HepG2 (cell line): ENCODE measurements around the gene TFPI. TPM values are rescaled to one million over a fixed set of nuclear protein-coding genes. Genes with fewer than 3 reads are reported as not detected.

Experiments
- ATF4 ChIP-seq, 2 experiments: fragments of 450-650 bp in 1 of 2; sonication (generic) in 1 of 2; formaldehyde crosslinking; IDR thresholded peaks; 2 replicates each; pipeline versions ENCODE4 v1.5.0 to v1.8.0; 2020 to 2022; ENCODE audit warnings: mild to moderate bottlenecking in 1 of 2, missing genetic modification reagents in 1 of 2
- CHD2 ChIP-seq: IDR thresholded peaks from 2 replicates; pipeline ENCODE4 v1.6.1; 2011; ENCODE audit warnings: low read depth, low read length, improper control_type of control experiment
- ESRRA ChIP-seq: sonication (generic); formaldehyde crosslinking; IDR thresholded peaks from 2 replicates; pipeline ENCODE4 v1.5.1; 2020; ENCODE audit warnings: mild to moderate bottlenecking, low read depth, missing genetic modification reagents
- FOSL2 ChIP-seq: sonication (generic); formaldehyde crosslinking; IDR thresholded peaks from 2 replicates; pipeline ENCODE4 v1.4.0; 2020; ENCODE audit warnings: missing genetic modification reagents
- FOXK1 ChIP-seq: sonication (generic); formaldehyde crosslinking; IDR thresholded peaks from 2 replicates; pipeline ENCODE4 v1.4.0; 2020; ENCODE audit warnings: low read depth, missing genetic modification reagents, borderline replicate concordance
- HDAC2 ChIP-seq: sonication (generic); formaldehyde crosslinking; IDR thresholded peaks from 2 replicates; pipeline ENCODE4 v1.4.0; 2020; ENCODE audit warnings: missing genetic modification reagents
- HHEX ChIP-seq: IDR thresholded peaks from 2 replicates; pipeline ENCODE4 v1.6.1; 2016; ENCODE audit warnings: control low read depth
- HMG20B ChIP-seq: conservative IDR thresholded peaks from 2 replicates; pipeline ENCODE4 v1.6.1; 2016; ENCODE audit warnings: missing genetic modification reagents, missing compliant biosample characterization
- HNF4A ChIP-seq: sonication (generic); formaldehyde crosslinking; IDR thresholded peaks from 2 replicates; pipeline ENCODE4 v1.4.0; 2020; ENCODE audit warnings: missing genetic modification reagents
- HNRNPUL1 ChIP-seq: fragments of 200-400 bp; formaldehyde crosslinking; IDR thresholded peaks from 2 replicates; pipeline ENCODE4 v1.6.1; 2017; ENCODE audit warnings: low read depth, mild to moderate bottlenecking, low read length, moderate library complexity
- HOMEZ ChIP-seq: IDR thresholded peaks from 2 replicates; pipeline ENCODE4 v1.6.1; 2016; ENCODE audit warnings: low read depth
- IRX3 ChIP-seq: sonication (generic); formaldehyde crosslinking; IDR thresholded peaks from 2 replicates; pipeline ENCODE4 v1.8.1; 2023; ENCODE audit warnings: mild to moderate bottlenecking, low read depth, missing genetic modification reagents, borderline replicate concordance
- KLF12 ChIP-seq: sonication (generic); formaldehyde crosslinking; IDR thresholded peaks from 2 replicates; pipeline ENCODE4 v1.4.0; 2020; ENCODE audit warnings: missing genetic modification reagents, borderline replicate concordance
- PHF21A ChIP-seq: sonication (generic); formaldehyde crosslinking; IDR thresholded peaks from 2 replicates; pipeline ENCODE4 v1.5.0; 2020; ENCODE audit warnings: mild to moderate bottlenecking, missing genetic modification reagents
- POLR2AphosphoS5 ChIP-seq: IDR thresholded peaks from 2 replicates; pipeline ENCODE4 v1.6.1; 2012; ENCODE audit warnings: low read depth, low read length
- TCF12 ChIP-seq, 2 experiments: fragments of 450-650 bp in 1 of 2; sonication (generic) in 1 of 2; formaldehyde crosslinking in 1 of 2; IDR thresholded peaks; 2 replicates each; pipeline versions ENCODE4 v1.6.1 to v1.8.0; 2017 to 2022; ENCODE audit warnings: antibody characterized with exemption in 1 of 2, mild to moderate bottlenecking in 1 of 2, missing genetic modification reagents in 1 of 2, moderate library complexity in 1 of 2
- TCF7 ChIP-seq: sonication (generic); IDR thresholded peaks from 2 replicates; pipeline ENCODE4 v1.6.1; 2016; ENCODE audit warnings: antibody characterized with exemption, low read depth
- ZNF567 ChIP-seq: sonication (generic); formaldehyde crosslinking; IDR thresholded peaks from 2 replicates; pipeline ENCODE4 v1.8.1; 2023; ENCODE audit warnings: mild to moderate bottlenecking, missing genetic modification reagents, borderline replicate concordance
- ZNF609 ChIP-seq: sonication (generic); formaldehyde crosslinking; IDR thresholded peaks from 2 replicates; pipeline ENCODE4 v1.4.0; 2020; ENCODE audit warnings: mild to moderate bottlenecking, missing genetic modification reagents, borderline replicate concordance
- ZNF710 ChIP-seq: sonication (generic); formaldehyde crosslinking; IDR thresholded peaks from 2 replicates; pipeline ENCODE4 v1.5.0; 2020; ENCODE audit warnings: mild to moderate bottlenecking, missing genetic modification reagents, borderline replicate concordance
- polyA plus RNA-seq, 8 experiments: library from polyadenylated mRNA; depleted of rRNA in 3 of 8; stranded (reverse) in 7 of 8; unstranded in 1 of 8; fragments of >200 nt; fragmentation: Illumina TruSeq in 4 of 8; extraction: Trizol in 4 of 8; gene quantifications; 2 replicates each; pipeline versions ENCODE4 v1.2.1 to v1.2.3, GENCODE V29; 2011 to 2016; ENCODE audit warnings: low read depth in 4 of 8, missing spikeins in 1 of 8, mixed read lengths in 1 of 8; ENCODE audit not compliant: insufficient read depth in 1 of 8
- total RNA-seq, 5 experiments: library from RNA; depleted of rRNA; stranded (reverse); fragments of >200 nt; fragmentation: Illumina TruSeq; extraction: Trizol; gene quantifications; 2 replicates each; pipeline ENCODE4 v1.2.3, GENCODE V29; 2016; ENCODE audit warnings: low read depth in 1 of 5

Gene TFPI
- total and polyA plus RNA-seq, 2 of the 13 experiments (the other 11 are each of a cell fraction or from before 2014, with no cell fraction given): 301 to 436 TPM

- TF ChIP-seq HDAC2 (peak; percentile 84), ZNF710 (CRISPR knock-in tag) (peak; percentile 68; the same call in 1 of the 2 replicates), ESRRA (CRISPR knock-in tag) (no peak), PHF21A (peak; percentile 83; the same call in 1 of the 2 replicates), FOXK1 (peak; percentile 79), IRX3 (CRISPR knock-in tag) (no peak), HNF4A (peak; percentile 92), FOSL2 (CRISPR knock-in tag) (peak; percentile 45; the same call in 1 of the 2 replicates), KLF12 (CRISPR knock-in tag) (0 out of 2 replicates have a peak, but pooled peaks have one; percentile 31), CHD2 (no peak), TCF7 (peak; percentile 85), TCF12 (IDR thresholded peaks at IDR 0.05) (no peak), TCF12 (CRISPR knock-in tag; IDR thresholded peaks at IDR 0.05) (no peak), ZNF567 (CRISPR knock-in tag) (no peak), HMG20B (CRISPR knock-in tag) (0 out of 2 replicates have a peak, but pooled peaks have one; percentile 56), ATF4 (CRISPR knock-in tag; IDR thresholded peaks at IDR 0.05) (peak in 1 of 2 experiments; percentile 80; a peak in 2 of 4 replicates), POLR2AphosphoS5 (peak; percentile 48; the same call in 1 of the 2 replicates), ZNF609 (CRISPR knock-in tag) (peak; percentile 73; the same call in 1 of the 2 replicates), HNRNPUL1 (peak; percentile 69; the same call in 1 of the 2 replicates), HHEX (CRISPR knock-in tag) (peak; percentile 29; the same call in 1 of the 2 replicates), HOMEZ (CRISPR knock-in tag) (peak; percentile 72; the same call in 1 of the 2 replicates)
Measured at GRCh38 chr2:187549951-187550555, 4.2 kb downstream of the TFPI start (continued).
